HepG2 (cell line): ENCODE results near the gene RNF126.

Source experiments
- CHD2 ChIP-seq: IDR thresholded peaks from 2 replicates; pipeline ENCODE4 v1.6.1; 2011; ENCODE audit warnings: low read depth, low read length, improper control_type of control experiment
- EZH2 ChIP-seq: conservative IDR thresholded peaks from 2 replicates; pipeline ENCODE4 v1.6.1; 2012; ENCODE audit warnings: mild to moderate bottlenecking, low read depth, low read length, moderate library complexity
- POLR2A ChIP-seq, 2 experiments: IDR thresholded peaks; 2 replicates each; pipeline ENCODE4 v1.6.1; 2011; ENCODE audit warnings: low read depth in 2 of 2, low read length in 2 of 2, mild to moderate bottlenecking in 1 of 2, moderate library complexity in 1 of 2; ENCODE audit not compliant: insufficient read depth in 1 of 2
- SP2 ChIP-seq: sonication (generic); formaldehyde crosslinking; IDR thresholded peaks from 2 replicates; pipeline ENCODE4 v1.5.1; 2020; ENCODE audit warnings: mild to moderate bottlenecking, missing genetic modification reagents
- ZNF549 ChIP-seq: sonication (generic); formaldehyde crosslinking; IDR thresholded peaks from 2 replicates; pipeline ENCODE4 v1.5.0; 2020; ENCODE audit warnings: missing genetic modification reagents
- TF ChIP-seq, protein P1 (sequence below): sonication (generic); formaldehyde crosslinking; IDR thresholded peaks from 2 replicates; pipeline ENCODE4 v1.5.0; 2020; ENCODE audit warnings: mild to moderate bottlenecking, missing genetic modification reagents, moderate library complexity

DNA sequence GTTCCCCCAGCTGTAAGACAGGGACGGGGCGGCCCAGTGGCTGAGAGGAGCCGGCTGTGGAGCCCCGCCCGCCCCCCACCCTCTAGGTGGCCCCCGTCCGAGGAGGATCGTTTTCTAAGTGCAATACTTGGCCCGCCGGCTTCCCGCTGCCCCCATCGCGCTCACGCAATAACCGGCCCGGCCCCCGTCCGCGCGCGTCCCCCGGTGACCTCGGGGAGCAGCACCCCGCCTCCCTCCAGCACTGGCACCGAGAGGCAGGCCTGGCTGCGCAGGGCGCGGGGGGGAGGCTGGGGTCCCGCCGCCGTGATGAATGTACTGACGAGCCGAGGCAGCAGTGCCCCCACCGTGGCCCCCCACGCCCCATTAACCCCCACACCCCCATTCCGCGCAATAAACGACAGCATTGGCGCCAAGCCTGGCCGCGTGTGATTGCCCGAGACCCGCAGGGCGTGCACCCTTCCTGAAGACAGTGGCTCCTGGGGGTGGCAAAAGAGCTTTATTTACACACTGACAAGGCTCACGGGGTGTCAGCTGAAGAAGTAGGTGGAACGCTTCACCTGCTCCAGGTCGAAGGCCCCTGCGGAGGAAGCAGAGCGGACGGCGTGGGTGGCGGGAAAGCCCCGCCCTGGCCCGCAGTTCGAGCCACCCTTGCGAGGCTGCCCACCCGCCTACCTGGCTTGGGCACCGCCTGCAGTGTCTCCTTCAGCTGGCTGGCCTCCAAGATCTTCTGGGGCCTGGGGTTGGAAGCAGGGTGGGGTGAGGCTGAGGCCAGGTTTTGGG, 46.1 kb downstream of the RNF126 start:
- TF ChIP-seq, protein P1, sequence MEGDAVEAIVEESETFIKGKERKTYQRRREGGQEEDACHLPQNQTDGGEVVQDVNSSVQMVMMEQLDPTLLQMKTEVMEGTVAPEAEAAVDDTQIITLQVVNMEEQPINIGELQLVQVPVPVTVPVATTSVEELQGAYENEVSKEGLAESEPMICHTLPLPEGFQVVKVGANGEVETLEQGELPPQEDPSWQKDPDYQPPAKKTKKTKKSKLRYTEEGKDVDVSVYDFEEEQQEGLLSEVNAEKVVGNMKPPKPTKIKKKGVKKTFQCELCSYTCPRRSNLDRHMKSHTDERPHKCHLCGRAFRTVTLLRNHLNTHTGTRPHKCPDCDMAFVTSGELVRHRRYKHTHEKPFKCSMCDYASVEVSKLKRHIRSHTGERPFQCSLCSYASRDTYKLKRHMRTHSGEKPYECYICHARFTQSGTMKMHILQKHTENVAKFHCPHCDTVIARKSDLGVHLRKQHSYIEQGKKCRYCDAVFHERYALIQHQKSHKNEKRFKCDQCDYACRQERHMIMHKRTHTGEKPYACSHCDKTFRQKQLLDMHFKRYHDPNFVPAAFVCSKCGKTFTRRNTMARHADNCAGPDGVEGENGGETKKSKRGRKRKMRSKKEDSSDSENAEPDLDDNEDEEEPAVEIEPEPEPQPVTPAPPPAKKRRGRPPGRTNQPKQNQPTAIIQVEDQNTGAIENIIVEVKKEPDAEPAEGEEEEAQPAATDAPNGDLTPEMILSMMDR (CRISPR knock-in tag), result no peak
- TF ChIP-seq SP2 (CRISPR knock-in tag), result no peak
- 0 out of 4 replicates have a peak, but pooled peaks of 1 of the 2 experiments have one; percentile 18 for TF ChIP-seq POLR2A (IDR thresholded peaks at IDR 0.05; ENCODE audit: insufficient read depth in 1 of 2, low read depth in 2 of 2, low read length in 2 of 2)
- no peak for TF ChIP-seq EZH2
- TF ChIP-seq CHD2, result no peak
- TF ChIP-seq ZNF549 (CRISPR knock-in tag), result no peak
